DND-41 (cell line): ENCODE data around the gene MIB1.
A peak's percentile ranks its signal among the peaks of the same experiment; 100 is the strongest.
"Not testable (repeated sequence)": the region's sequence is repeated elsewhere in the genome, so short reads cannot be mapped to it uniquely, and the experiment has no call there.

ENCODE experiments used
- ATAC-seq: fragments of 200-7000 bp; cut with Tn5 transposase; 3 replicates; pipeline ENCODE4 v1.9.1; 2021; ENCODE audit warnings: low read depth; ENCODE audit not compliant: insufficient read depth
- DNase-seq: peaks from one replicate; pipeline ENCODE4 v3.0.0-alpha.2; 2020
- H2AFZ ChIP-seq: 2 replicates; pipeline ENCODE4 v1.6.0; 2012; ENCODE audit warnings: low read depth, low read length
- H3K27ac ChIP-seq: 2 replicates; pipeline ENCODE4 v1.5.1; 2012; ENCODE audit warnings: low read length, inconsistent platforms
- H3K27me3 ChIP-seq: fragments of 200-600 bp; sonication (generic); 2 replicates; pipeline ENCODE4 v1.6.0; 2012; ENCODE audit warnings: low read length, mild to moderate bottlenecking, inconsistent platforms; ENCODE audit not compliant: insufficient read depth, poor library complexity
- H3K36me3 ChIP-seq: 2 replicates; pipeline ENCODE4 v1.5.1; 2012; ENCODE audit warnings: low read length, inconsistent platforms; ENCODE audit not compliant: insufficient read depth
- H3K4me1 ChIP-seq: 2 replicates; pipeline ENCODE4 v1.5.1; 2012; ENCODE audit warnings: mild to moderate bottlenecking, low read length; ENCODE audit not compliant: insufficient read depth
- H3K4me2 ChIP-seq: 2 replicates; pipeline ENCODE4 v1.6.0; 2012; ENCODE audit warnings: mild to moderate bottlenecking, moderate library complexity, low read length, inconsistent platforms; ENCODE audit not compliant: insufficient read depth
- H3K4me3 ChIP-seq, 2 experiments: fragments of 200-600 bp in 1 of 2; shearing (Covaris generic) in 1 of 2; 2 replicates each; pipeline ENCODE4 v1.5.1; 2012 to 2016; ENCODE audit warnings: inconsistent platforms in 2 of 2, low read length in 2 of 2, mild to moderate bottlenecking in 2 of 2, low read depth in 1 of 2, moderate library complexity in 1 of 2
- H3K79me2 ChIP-seq: 2 replicates; pipeline ENCODE4 v1.6.0; 2012; ENCODE audit warnings: low read length, inconsistent platforms; ENCODE audit not compliant: insufficient read depth
- H3K9ac ChIP-seq: 2 replicates; pipeline ENCODE4 v1.6.0; 2012; ENCODE audit warnings: low read depth, mild to moderate bottlenecking, inconsistent platforms, low read length, moderate library complexity
- H3K9me3 ChIP-seq: 2 replicates; pipeline ENCODE4 v1.5.1; 2012; ENCODE audit warnings: low read length, moderate library complexity, mild to moderate bottlenecking, inconsistent platforms; ENCODE audit not compliant: insufficient read depth, severe bottlenecking
- H4K20me1 ChIP-seq: 2 replicates; pipeline ENCODE4 v1.6.0; 2012; ENCODE audit warnings: low read length; ENCODE audit not compliant: insufficient read depth
- CTCF ChIP-seq: IDR thresholded peaks from 2 replicates; pipeline ENCODE4 v1.5.1; 2012; ENCODE audit warnings: borderline replicate concordance, low read length, moderate library complexity, mild to moderate bottlenecking; ENCODE audit not compliant: poor library complexity, severe bottlenecking; ENCODE audit errors: extremely low read depth
- EZH2 ChIP-seq: IDR thresholded peaks from 3 replicates; pipeline ENCODE4 v1.6.1; 2012; ENCODE audit warnings: borderline replicate concordance, low read depth, mild to moderate bottlenecking, moderate library complexity, low read length, inconsistent platforms; ENCODE audit not compliant: severe bottlenecking

MIB1 gene

GRCh38 chr18:21735452-21736015, 5.1 kb upstream of the MIB1 start:
- H3K9me3 ChIP-seq, result no peaks in the 10 kb centered on the region
- H2AFZ ChIP-seq, result no peak overlapping the region
- no peak for ATAC-seq
- H3K4me1 ChIP-seq, result peaks cover 12% of the 10 kb centered on the region
- H3K36me3 ChIP-seq, result no peaks in the 10 kb centered on the region
- TF ChIP-seq EZH2 (no peak), CTCF (no peak)
- no peak overlapping the region for H3K4me2 ChIP-seq
- H3K27ac ChIP-seq, result no peak overlapping the region
- H3K9ac ChIP-seq, result no peak overlapping the region
- H4K20me1 ChIP-seq, result no peaks in the 10 kb centered on the region
- no peak overlapping the region for H3K4me3 ChIP-seq
- H3K79me2 ChIP-seq, result no peaks in the 10 kb centered on the region
- H3K27me3 ChIP-seq, result no peaks in the 10 kb centered on the region
- DNase-seq, result no peak

- H2AFZ ChIP-seq, ATAC-seq, H3K4me3 ChIP-seq, H3K27me3 ChIP-seq, H3K36me3 ChIP-seq, H3K79me2 ChIP-seq, H3K27ac ChIP-seq, H3K4me2 ChIP-seq, H3K9ac ChIP-seq, H3K9me3 ChIP-seq, DNase-seq, H4K20me1 ChIP-seq: not testable (repeated sequence)
- H3K4me1 ChIP-seq, result peaks cover 16% of the 10 kb centered on the region
Observed at GRCh38 chr18:21736926-21737325, 3.7 kb upstream of the MIB1 start.

- H3K4me1 ChIP-seq, result peaks cover 35% of the 10 kb centered on the region
- H3K4me2 ChIP-seq, result peak overlapping the region; percentile 99
- H4K20me1 ChIP-seq, result peaks cover 17% of the 10 kb centered on the region
- H3K9me3 ChIP-seq, result no peaks in the 10 kb centered on the region
- peaks cover 3% of the 10 kb centered on the region; the same call in 1 of the 2 replicates for H3K36me3 ChIP-seq
- DNase-seq, result no peak
- H3K9ac ChIP-seq, result peak overlapping the region; percentile 99
- peak; percentile 20 for ATAC-seq
- no peaks in the 10 kb centered on the region for H3K27me3 ChIP-seq
- H3K27ac ChIP-seq, result peak overlapping the region; percentile 72
- H3K4me3 ChIP-seq, result peak overlapping the region; percentile 96 to 99; a peak in 3 of 4 replicates
- peaks cover 39% of the 10 kb centered on the region for H3K79me2 ChIP-seq
- TF ChIP-seq EZH2, result no peak
- no peak for TF ChIP-seq CTCF
- peak overlapping the region; percentile 81 for H2AFZ ChIP-seq
Observed at GRCh38 chr18:21739604-21740537, 721 bp upstream of the MIB1 start.

- no peak for DNase-seq
- peaks cover 28% of the 10 kb centered on the region for H4K20me1 ChIP-seq
- peak overlapping the region; percentile 96 to 99 for H3K4me3 ChIP-seq
- peak; percentile 59; the same call in 2 of the 3 replicates for ATAC-seq
- peak overlapping the region; percentile 99 for H3K9ac ChIP-seq
- peak overlapping the region; percentile 99 for H3K4me2 ChIP-seq
- H3K36me3 ChIP-seq, result peaks cover 3% of the 10 kb centered on the region; the same call in 1 of the 2 replicates
- no peaks in the 10 kb centered on the region for H3K27me3 ChIP-seq
- no peaks in the 10 kb centered on the region for H3K9me3 ChIP-seq
- TF ChIP-seq EZH2 (no peak), CTCF (no peak)
- H3K4me1 ChIP-seq, result peaks cover 39% of the 10 kb centered on the region
- H2AFZ ChIP-seq, result peak overlapping the region; percentile 98
- H3K27ac ChIP-seq, result peak overlapping the region; percentile 99
- H3K79me2 ChIP-seq, result peaks cover 53% of the 10 kb centered on the region
Observed at GRCh38 chr18:21741312-21741561, 645 bp downstream of the MIB1 start.
